Pancreas (tissue), 10 donors: ENCODE measurements around the gene COASY. TPM values are rescaled to one million over a fixed set of nuclear protein-coding genes. Genes with fewer than 3 reads are reported as not detected.
"Not testable (repeated sequence)": the region's sequence is repeated elsewhere in the genome, so short reads cannot be mapped to it uniquely, and the experiment has no call there.

Source experiments
- ATAC-seq, 4 donors: fragments of 200-7000 bp; cut with Tn5 transposase; one replicate each; pipeline versions ENCODE4 v1.8.0 to v1.9.1; 2020; ENCODE audit warnings: mild to moderate bottlenecking in 4 of 4, moderate library complexity in 4 of 4
- DNase-seq, 6 donors: peaks; one replicate each; pipeline ENCODE4 v3.0.0-alpha.2; 2020
- FAIRE-seq: peaks from 2 replicates; lab custom pipeline; 2012; peaks lifted over from hg19 to GRCh38; lab: Jason Lieb, UNC
- H3K27ac ChIP-seq, 4 donors: fragments of 200-600 bp; sonication (generic); 1 replicate in 3 of 4; 2 replicates in 1 of 4; pipeline versions ENCODE4 v1.5.0 to v1.8.0; 2020
- H3K27me3 ChIP-seq, 4 donors: fragments of 200-600 bp; one replicate each; pipeline ENCODE4 v1.8.0; 2021
- H3K36me3 ChIP-seq, 3 donors: fragments of 200-600 bp; sonication (generic) in 1 of 3; one replicate each; pipeline versions ENCODE4 v1.5.0 to v1.8.0; 2020 to 2021
- H3K4me1 ChIP-seq, 3 donors: fragments of 200-600 bp; one replicate each; pipeline ENCODE4 v1.8.0; 2021
- H3K4me3 ChIP-seq, 4 donors: fragments of 200-600 bp; sonication (generic) in 2 of 4; one replicate each; pipeline versions ENCODE4 v1.5.0 to v1.8.0; 2020 to 2021
- H3K9me3 ChIP-seq, 4 donors: fragments of 200-600 bp; one replicate each; pipeline ENCODE4 v1.8.0; 2021
- WGBS, 2 donors: extraction: QIAGEN DNeasy Blood & Tissue Kit; methylation state at CpG; one replicate each; pipeline ENCODE4 v1.1.7; 2013; 5-methylcytosine and 5-hydroxymethylcytosine counted together
- intact Hi-C, 3 donors: fragments of 100-400 bp; cut with DNase I; formaldehyde crosslinking; loops; one replicate each; pipeline versions ENCODE4 v1.11.1 to v1.14.2; 2022
- polyA plus RNA-seq, 2 donors: library from polyadenylated mRNA; stranded (reverse); fragments of 200-250 nt; gene quantifications; one replicate each; pipeline ENCODE4 v1.2.3, GENCODE V29; 2013
- total RNA-seq, 6 donors: library from RNA; stranded (reverse); fragmentation: NEBNext Ultra II Directional in 4 of 6; extraction: Animal tissue kit (Norgen Biotek cat#: 25700) in 4 of 6; gene quantifications; one replicate each; pipeline versions ENCODE4 v1.2.1 to v1.2.4, GENCODE V29; 2021 to 2023
- TF ChIP-seq, protein P1 (sequence below), 4 donors: fragments of 200-600 bp; sonication (generic) in 3 of 4; IDR thresholded peaks; one replicate each; pipeline versions ENCODE4 v1.5.0 to v1.8.0; 2021; ENCODE audit warnings: antibody characterized with exemption in 4 of 4
- donor health status: healthy with polysubstance abuse.
- donor health status: DM: no; HTN: no; CAD: no; lungs with moderate emphysema.
- donor health status: DM: no; HTN: no; CAD: no.
- donor health status: control.
- donor health status: control.
- donor health status: Bipolar disorder and iron deficiency.
- donor health status: DM: yes; HTN: yes; CAD: no.
- donor health status: DM: no; HTN: no; CAD: no.
- donor health status: DM: no; HTN: no; CAD: no.
- donor health status: DM: yes; HTN: yes; CAD: no.

The COASY gene
- total and polyA plus RNA-seq, 8 donors: 32.3 to 152 (median 56.0) TPM

- Histone ChIP-seq H3K9me3 (no peaks in the 10 kb centered on the region), H3K27ac (no peak overlapping the region), H3K4me1 (peaks cover 0 to 3% (median 3%) of the 10 kb centered on the region in 3 donors), H3K4me3 (peak overlapping the region; percentile 8 to 48 (median 24)), H3K27me3 (no peaks in the 10 kb centered on the region), H3K36me3 (peaks cover 0 to 3% (median 0%) of the 10 kb centered on the region in 3 donors)
- TF ChIP-seq, protein P1, sequence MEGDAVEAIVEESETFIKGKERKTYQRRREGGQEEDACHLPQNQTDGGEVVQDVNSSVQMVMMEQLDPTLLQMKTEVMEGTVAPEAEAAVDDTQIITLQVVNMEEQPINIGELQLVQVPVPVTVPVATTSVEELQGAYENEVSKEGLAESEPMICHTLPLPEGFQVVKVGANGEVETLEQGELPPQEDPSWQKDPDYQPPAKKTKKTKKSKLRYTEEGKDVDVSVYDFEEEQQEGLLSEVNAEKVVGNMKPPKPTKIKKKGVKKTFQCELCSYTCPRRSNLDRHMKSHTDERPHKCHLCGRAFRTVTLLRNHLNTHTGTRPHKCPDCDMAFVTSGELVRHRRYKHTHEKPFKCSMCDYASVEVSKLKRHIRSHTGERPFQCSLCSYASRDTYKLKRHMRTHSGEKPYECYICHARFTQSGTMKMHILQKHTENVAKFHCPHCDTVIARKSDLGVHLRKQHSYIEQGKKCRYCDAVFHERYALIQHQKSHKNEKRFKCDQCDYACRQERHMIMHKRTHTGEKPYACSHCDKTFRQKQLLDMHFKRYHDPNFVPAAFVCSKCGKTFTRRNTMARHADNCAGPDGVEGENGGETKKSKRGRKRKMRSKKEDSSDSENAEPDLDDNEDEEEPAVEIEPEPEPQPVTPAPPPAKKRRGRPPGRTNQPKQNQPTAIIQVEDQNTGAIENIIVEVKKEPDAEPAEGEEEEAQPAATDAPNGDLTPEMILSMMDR (IDR thresholded peaks at IDR 0.05): peak; percentile 34 to 43 (median 38)
- WGBS, 2 donors: 7 to 8% methylated on average over 68 to 74 of the region's 74 CpGs
- FAIRE-seq (no peak), ATAC-seq (peak; percentile 87 to 97 (median 92)), DNase-seq (peak; percentile 87 to 95 (median 91))
- intact Hi-C loops: no loop called here
Observed at GRCh38 chr17:42548070-42548837, 13.7 kb upstream of the COASY start.

DNA sequence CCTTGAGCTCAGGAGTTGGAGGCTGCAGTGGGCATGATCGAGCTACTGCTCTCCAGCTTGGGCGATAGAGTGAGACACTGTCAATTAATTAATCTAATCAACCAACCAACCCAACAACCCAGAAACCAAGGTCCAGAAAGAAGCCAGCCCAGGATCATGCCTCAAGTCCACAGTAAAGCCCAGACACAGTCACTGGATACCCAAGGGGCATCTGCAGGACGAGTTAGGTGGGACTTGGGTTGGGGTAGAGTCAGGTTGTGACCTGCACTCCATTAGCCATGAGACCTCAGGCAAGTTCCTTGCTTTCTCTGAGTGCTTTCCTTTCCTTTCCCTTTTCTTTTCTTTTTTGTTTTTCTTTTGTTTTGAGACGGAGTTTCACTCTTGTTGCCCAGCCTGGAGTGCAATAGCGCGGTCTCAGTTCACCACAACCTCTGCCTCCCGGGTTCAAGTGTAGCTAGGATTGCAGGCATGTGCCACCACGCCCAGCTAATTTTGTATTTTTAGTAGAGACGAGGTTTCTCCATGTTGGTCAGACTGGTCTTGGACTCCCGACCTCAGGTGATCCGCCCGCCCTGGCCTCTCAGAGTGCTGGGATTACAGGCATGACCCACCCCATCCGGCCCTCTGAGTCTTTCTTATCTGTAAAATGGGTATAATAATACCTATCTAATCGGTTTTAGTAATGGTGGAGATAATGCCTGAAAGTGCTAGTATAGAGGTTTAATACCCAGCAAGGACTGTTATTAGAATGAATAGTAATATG is 12.8 kb upstream of the COASY start:
- H3K27ac ChIP-seq: no peak overlapping the region
- 65 to 68% methylated on average over 14 of the region's 14 CpGs for WGBS, 2 donors
- no peak overlapping the region for H3K4me3 ChIP-seq
- FAIRE-seq (no peak), DNase-seq (no peak), ATAC-seq (no peak)
- TF ChIP-seq, protein P1 (IDR thresholded peaks at IDR 0.05): no peak
- H3K27me3 ChIP-seq: no peaks in the 10 kb centered on the region
- H3K36me3 ChIP-seq: no peaks in the 10 kb centered on the region
- H3K4me1 ChIP-seq: peaks cover 0 to 3% (median 3%) of the 10 kb centered on the region in 3 donors
- H3K9me3 ChIP-seq: no peaks in the 10 kb centered on the region
- intact Hi-C loops: no loop called here

GRCh38 chr17:42552736-42553135 is 9.2 kb upstream of the COASY start, which contains the start of gene HSD17B1:
HSD17B1 (plus strand) TSS chr17:42552923; CDS start chr17:42552934, 11 bp downstream.
- H3K27me3 ChIP-seq, H3K9me3 ChIP-seq, DNase-seq, H3K4me1 ChIP-seq, ATAC-seq, H3K36me3 ChIP-seq, H3K27ac ChIP-seq, FAIRE-seq, intact Hi-C loops: not testable (repeated sequence)
- WGBS, 2 donors: 85 to 92% methylated on average over 14 to 15 of the region's 15 CpGs
- peak within 1 kb of the TSS in 2 of 4 donors; percentile 70 to 77 for H3K4me3 ChIP-seq

DNA sequence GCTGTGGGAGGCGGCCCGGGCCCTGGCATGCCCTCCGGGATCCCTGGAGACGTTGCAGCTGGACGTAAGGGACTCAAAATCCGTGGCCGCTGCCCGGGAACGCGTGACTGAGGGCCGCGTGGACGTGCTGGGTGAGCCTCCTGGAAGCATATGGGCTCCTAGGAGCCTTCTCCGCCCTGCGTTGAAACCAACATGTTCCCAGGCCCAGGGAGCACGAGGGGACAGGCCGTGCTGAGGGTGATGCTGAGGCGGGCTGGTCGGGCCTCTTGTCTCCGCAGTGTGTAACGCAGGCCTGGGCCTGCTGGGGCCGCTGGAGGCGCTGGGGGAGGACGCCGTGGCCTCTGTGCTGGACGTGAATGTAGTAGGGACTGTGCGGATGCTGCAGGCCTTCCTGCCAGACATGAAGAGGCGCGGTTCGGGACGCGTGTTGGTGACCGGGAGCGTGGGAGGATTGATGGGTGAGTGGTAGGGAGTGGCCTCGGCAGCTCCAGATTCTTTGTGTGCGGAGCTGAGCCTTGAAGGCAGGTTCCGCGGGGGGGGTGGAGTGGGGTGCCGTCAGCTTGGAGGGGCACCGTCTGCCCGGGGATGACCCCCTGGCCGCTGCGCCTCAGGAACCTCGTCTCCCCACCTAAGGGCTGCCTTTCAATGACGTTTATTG is 8.7 kb upstream of the COASY start:
- DNase-seq (peak in 1 of 6 donors; percentile 81), FAIRE-seq (no peak), ATAC-seq (peak in 1 of 4 donors; percentile 1)
- Histone ChIP-seq H3K4me3 (peak overlapping the region in 2 of 4 donors; percentile 70 to 77), H3K4me1 (peaks cover 0 to 6% (median 0%) of the 10 kb centered on the region in 3 donors), H3K36me3 (no peaks in the 10 kb centered on the region), H3K27me3 (no peaks in the 10 kb centered on the region), H3K27ac (no peak overlapping the region), H3K9me3 (no peaks in the 10 kb centered on the region)
- TF ChIP-seq, protein P1 (IDR thresholded peaks at IDR 0.05): no peak
- 79 to 80% methylated on average over 43 to 45 of the region's 45 CpGs for WGBS, 2 donors
- intact Hi-C loops: no loop called here

GRCh38 chr17:42553866-42554249 is 8.1 kb upstream of the COASY start:
- H3K4me3 ChIP-seq: peak overlapping the region; percentile 35 to 77 (median 74)
- H3K9me3 ChIP-seq: no peaks in the 10 kb centered on the region
- intact Hi-C loops: no loop called here
- 28 to 30% methylated on average over 16 of the region's 16 CpGs for WGBS, 2 donors
- peak in 2 of 6 donors; percentile 41 to 76 for DNase-seq
- TF ChIP-seq, protein P1 (IDR thresholded peaks at IDR 0.05): no peak
- FAIRE-seq: no peak
- peak; percentile 35 to 52 (median 44) for ATAC-seq
- no peaks in the 10 kb centered on the region for H3K36me3 ChIP-seq
- peak overlapping the region in 3 of 4 donors; percentile 80 to 85 (median 83) for H3K27ac ChIP-seq
- no peaks in the 10 kb centered on the region for H3K27me3 ChIP-seq
- peaks cover 0 to 6% (median 0%) of the 10 kb centered on the region in 3 donors for H3K4me1 ChIP-seq
